Mesothelial cell of epicardium (in vitro differentiated cells): ENCODE measurements around the gene CTSA. TPM values are rescaled to one million over a fixed set of nuclear protein-coding genes. Genes with fewer than 3 reads are reported as not detected.
A peak's percentile ranks its signal among the peaks of the same experiment; 100 is the strongest.

Experiments used
- DNase-seq, 2 experiments: peaks; one replicate each; pipeline ENCODE4 v3.0.0; 2021; ENCODE audit warnings: low spot score in 2 of 2; ENCODE audit not compliant: unreplicated experiment in 2 of 2
- H3K27ac Mint-ChIP-seq: 2 replicates; pipeline ENCODE4 v1.8.0; 2021; ENCODE audit warnings: mixed read lengths
- H3K27me3 Mint-ChIP-seq: 2 replicates; pipeline ENCODE4 v1.8.0; 2021; ENCODE audit warnings: low read depth, mixed read lengths
- H3K36me3 Mint-ChIP-seq: 2 replicates; pipeline ENCODE4 v1.8.0; 2021; ENCODE audit warnings: mixed read lengths
- H3K4me1 Mint-ChIP-seq: 2 replicates; pipeline ENCODE4 v1.8.0; 2021; ENCODE audit warnings: mixed read lengths
- H3K4me3 Mint-ChIP-seq: 2 replicates; pipeline ENCODE4 v1.8.0; 2021; ENCODE audit warnings: mild to moderate bottlenecking, moderate library complexity, mixed read lengths
- H3K9me3 Mint-ChIP-seq: 2 replicates; pipeline ENCODE4 v1.8.0; 2021; ENCODE audit warnings: mixed read lengths
- CTCF ChIP-seq: fragments of 200-600 bp; sonication (generic); IDR thresholded peaks from one replicate; pipeline ENCODE4 v1.5.0; 2021; ENCODE audit warnings: antibody characterized with exemption; ENCODE audit not compliant: unreplicated experiment
- total RNA-seq: library from RNA; stranded (reverse); gene quantifications from 3 replicates; pipeline ENCODE4 v1.2.1, GENCODE V29; 2021

The CTSA gene
- total RNA-seq, 1 donor from 2014 or later, result 86.7 TPM

- no peak for TF ChIP-seq CTCF
- H3K36me3 Mint-ChIP-seq, result peaks cover 21% of the 10 kb centered on the region
- peaks cover 17% of the 10 kb centered on the region for H3K4me1 Mint-ChIP-seq
- no peak for DNase-seq
- no peaks in the 10 kb centered on the region for H3K9me3 Mint-ChIP-seq
- H3K27ac Mint-ChIP-seq, result peak overlapping the region; percentile 97
- no peaks in the 10 kb centered on the region for H3K27me3 Mint-ChIP-seq
- H3K4me3 Mint-ChIP-seq, result peak overlapping the region; percentile 87
Observed at GRCh38 chr20:45935416-45936046, 44.4 kb downstream of the CTSA start.

GRCh38 chr20:45937765-45938164 lies 46.6 kb downstream of the CTSA start:
- DNase-seq, result no peak
- no peak for TF ChIP-seq CTCF
- peaks cover 17% of the 10 kb centered on the region for H3K4me1 Mint-ChIP-seq
- no peaks in the 10 kb centered on the region for H3K27me3 Mint-ChIP-seq
- H3K36me3 Mint-ChIP-seq, result peaks cover 21% of the 10 kb centered on the region
- no peaks in the 10 kb centered on the region for H3K9me3 Mint-ChIP-seq
- no peak overlapping the region for H3K27ac Mint-ChIP-seq
- no peak overlapping the region for H3K4me3 Mint-ChIP-seq

- no peak for DNase-seq
- no peak overlapping the region for H3K27ac Mint-ChIP-seq
- H3K9me3 Mint-ChIP-seq, result no peaks in the 10 kb centered on the region
- no peak for TF ChIP-seq CTCF
- peaks cover 9% of the 10 kb centered on the region for H3K4me1 Mint-ChIP-seq
- H3K36me3 Mint-ChIP-seq, result peaks cover 22% of the 10 kb centered on the region
- H3K27me3 Mint-ChIP-seq, result no peaks in the 10 kb centered on the region
- no peak overlapping the region for H3K4me3 Mint-ChIP-seq
Observed at GRCh38 chr20:45938727-45939438, 47.7 kb downstream of the CTSA start.

GRCh38 chr20:45940053-45940452 lies 48.9 kb downstream of the CTSA start:
- Mint-ChIP-seq H3K27ac (no peak overlapping the region), H3K4me3 (no peak overlapping the region), H3K27me3 (no peaks in the 10 kb centered on the region), H3K9me3 (no peaks in the 10 kb centered on the region), H3K36me3 (peaks cover 32% of the 10 kb centered on the region), H3K4me1 (peaks cover 9% of the 10 kb centered on the region)
- TF ChIP-seq CTCF, result no peak
- DNase-seq, result no peak

- Mint-ChIP-seq H3K27me3 (no peaks in the 10 kb centered on the region), H3K27ac (no peak overlapping the region), H3K9me3 (no peaks in the 10 kb centered on the region), H3K4me1 (peaks cover 7% of the 10 kb centered on the region), H3K36me3 (peaks cover 32% of the 10 kb centered on the region), H3K4me3 (no peak overlapping the region)
- no peak for DNase-seq
- no peak for TF ChIP-seq CTCF
Observed at GRCh38 chr20:45940469-45940868, 49.3 kb downstream of the CTSA start.
